Activated CD4-positive, alpha-beta T cell treated with anti-CD3 and anti-CD28 coated beads for 4 hours (primary cell): ENCODE data around the gene NPAS3.

Experiments
- DNase-seq, 2 donors: peaks; one replicate each; pipeline ENCODE4 v3.0.0-alpha.2; 2020

The NPAS3 gene

GRCh38 chr14:33668066-33668465 is 729.4 kb downstream of the NPAS3 start:
- no peak for DNase-seq

- no peak for DNase-seq
Observed at GRCh38 chr14:33669111-33669510, 730.4 kb downstream of the NPAS3 start.

- DNase-seq, result no peak
Observed at GRCh38 chr14:33670235-33670634, 731.6 kb downstream of the NPAS3 start.

DNA sequence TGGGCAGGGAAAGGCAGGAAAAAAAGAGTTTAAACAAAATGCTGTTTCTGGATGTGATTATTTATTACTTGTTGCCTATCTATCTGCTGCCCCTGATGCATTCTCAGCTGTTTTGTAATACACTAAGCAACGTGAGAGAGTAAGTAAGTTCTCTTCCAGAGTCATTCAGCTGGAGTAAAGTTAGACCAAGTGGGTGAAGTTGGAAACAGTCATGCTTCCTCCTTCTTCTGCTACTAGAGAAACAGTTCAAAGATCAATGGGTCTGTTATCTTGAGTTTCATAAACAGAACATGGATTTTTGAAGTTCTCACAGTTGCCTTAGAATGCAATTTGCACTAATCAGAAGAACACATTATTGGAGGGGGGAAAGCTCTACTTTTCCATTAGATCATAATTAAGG is 732.9 kb downstream of the NPAS3 start:
- no peak for DNase-seq

GRCh38 chr14:33674927-33675326 is 736.2 kb downstream of the NPAS3 start:
- no peak for DNase-seq

DNA sequence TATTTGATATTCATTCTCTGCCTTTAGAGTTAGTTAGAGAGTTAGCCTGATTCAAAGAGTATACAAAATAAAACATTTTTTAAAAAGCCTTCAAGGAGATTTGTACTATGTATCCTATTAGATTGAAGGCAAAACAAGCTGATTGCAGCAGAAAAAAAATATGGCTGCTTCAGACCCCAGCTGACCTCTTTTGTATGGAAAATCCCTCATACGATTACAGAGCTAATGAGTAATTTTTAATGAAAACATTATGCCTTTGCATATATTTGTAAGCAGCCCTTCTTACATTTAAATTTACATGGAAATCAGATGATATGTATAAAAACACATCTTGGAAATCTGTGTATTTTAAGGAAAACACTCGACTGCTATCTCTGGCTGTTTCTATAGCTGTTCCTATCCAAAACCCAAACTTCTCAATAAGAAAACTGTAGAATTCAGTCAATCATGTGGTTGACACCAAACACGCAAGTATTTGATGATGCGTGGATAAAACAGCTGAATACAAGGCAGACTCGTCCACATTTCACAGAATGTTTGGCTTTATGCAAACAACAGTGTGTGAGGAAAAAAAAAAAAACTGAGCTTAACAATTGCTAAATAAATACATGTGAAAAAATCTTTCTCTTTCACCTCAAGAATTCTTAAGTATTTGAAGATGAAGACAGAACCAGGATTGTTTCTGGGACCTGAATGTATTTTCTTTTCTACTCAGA is 736.9 kb downstream of the NPAS3 start:
- no peak for DNase-seq

GRCh38 chr14:33676135-33676566 is 737.5 kb downstream of the NPAS3 start:
- DNase-seq, result no peak

GRCh38 chr14:33676891-33677290 is 738.2 kb downstream of the NPAS3 start:
- no peak for DNase-seq

- DNase-seq, result no peak
Observed at GRCh38 chr14:33678005-33678404, 739.3 kb downstream of the NPAS3 start.

DNA sequence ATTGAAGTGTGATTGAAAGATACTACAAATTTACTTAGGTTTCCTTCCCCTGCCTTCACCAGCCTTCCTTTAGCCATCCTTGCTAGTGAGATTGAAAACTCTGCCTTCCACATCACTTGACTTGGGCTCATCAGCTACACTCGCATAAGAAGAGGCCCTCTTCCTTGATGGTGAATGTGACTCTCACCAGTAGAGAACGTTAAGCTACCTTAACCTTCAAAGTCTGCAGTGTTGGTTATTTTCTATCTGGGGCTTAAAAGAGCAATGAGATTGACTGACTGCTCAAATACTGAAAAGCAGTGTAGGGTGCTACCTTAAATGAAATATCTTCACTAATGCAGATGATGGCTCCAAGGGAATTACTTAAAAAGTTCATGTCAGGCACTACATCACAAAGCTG is 740.3 kb downstream of the NPAS3 start:
- no peak for DNase-seq

GRCh38 chr14:33679461-33680225 is 741.0 kb downstream of the NPAS3 start:
- no peak for DNase-seq

GRCh38 chr14:33680873-33681272 is 742.2 kb downstream of the NPAS3 start:
- no peak for DNase-seq

DNA sequence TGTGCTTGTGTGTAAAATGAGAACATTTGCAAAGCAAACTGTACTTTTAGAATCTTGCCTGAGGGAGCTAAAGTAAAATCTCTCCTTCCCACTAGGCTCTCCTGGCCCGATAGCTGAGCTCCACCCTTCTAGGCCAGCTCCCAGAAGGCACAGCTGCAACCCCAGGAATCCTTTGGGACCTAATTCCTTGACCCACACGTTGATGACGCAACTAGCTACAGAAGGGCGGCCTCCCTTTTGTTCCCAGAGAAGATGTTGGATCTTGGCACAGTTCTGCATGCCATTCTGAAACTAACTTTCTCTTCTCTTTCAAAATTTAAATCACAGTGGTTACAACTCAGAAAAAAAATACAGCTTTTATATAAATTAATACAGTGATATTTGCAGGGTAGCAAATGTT is 744.1 kb downstream of the NPAS3 start:
- no peak for DNase-seq

DNA sequence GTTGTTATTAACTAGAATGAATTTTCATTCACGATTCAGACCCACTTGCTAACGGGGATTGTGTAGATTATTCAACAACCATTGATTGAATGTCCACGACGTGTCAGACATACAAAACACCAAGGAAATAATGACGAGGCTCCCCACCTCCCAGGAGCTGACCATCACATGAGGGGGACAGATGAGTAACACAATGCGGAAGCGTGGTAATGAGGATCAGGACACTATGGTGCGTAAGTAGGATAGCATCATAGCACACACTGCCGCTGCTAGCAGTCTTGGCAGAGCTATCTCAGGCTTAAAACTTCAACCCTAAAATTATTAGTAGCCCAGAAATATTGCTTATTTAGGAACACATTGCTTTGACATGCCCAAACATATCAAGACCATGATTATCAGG is 746.3 kb downstream of the NPAS3 start:
- no peak for DNase-seq

GRCh38 chr14:33685698-33686097 is 747.0 kb downstream of the NPAS3 start:
- no peak for DNase-seq

- no peak for DNase-seq
Observed at GRCh38 chr14:33686218-33686617, 747.5 kb downstream of the NPAS3 start.

DNA sequence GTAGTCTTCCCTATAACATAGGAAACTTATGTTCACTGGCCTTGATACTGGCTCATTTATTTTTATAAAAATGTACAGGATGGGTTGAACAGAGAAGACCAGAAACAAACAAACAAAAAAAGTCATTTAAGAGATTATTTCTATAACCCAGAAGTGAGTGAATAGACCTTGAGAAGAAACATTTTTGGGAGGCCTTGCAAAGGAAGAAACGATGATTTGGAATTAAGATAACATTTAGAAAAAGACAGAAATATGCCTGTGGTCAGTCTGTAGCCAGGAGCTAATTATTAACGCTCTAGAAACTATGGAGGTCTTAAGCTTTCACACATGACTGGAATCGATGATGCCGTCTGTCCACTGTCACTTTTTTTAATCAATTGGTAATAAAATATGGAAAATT is 748.2 kb downstream of the NPAS3 start:
- no peak for DNase-seq

GRCh38 chr14:33689680-33690079 is 751.0 kb downstream of the NPAS3 start:
- DNase-seq, result no peak

DNA sequence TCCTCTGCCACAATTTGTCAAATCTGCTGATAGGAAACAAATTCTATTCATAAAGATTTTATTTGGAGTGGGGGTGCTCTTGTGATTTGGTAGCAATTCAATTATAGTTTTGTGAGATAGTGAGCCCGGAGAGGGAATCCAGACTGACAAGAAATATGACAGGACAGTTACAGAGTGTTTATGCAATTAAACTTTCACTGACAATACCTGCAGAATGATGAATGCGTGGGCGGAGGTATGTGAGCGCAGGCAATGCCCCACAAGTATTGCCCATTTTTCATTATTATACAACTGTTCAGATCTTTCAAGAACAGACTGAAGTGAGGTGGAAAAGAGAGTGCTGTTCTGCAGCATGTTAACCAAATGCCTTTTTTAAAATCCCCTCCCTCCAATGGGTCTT is 753.2 kb downstream of the NPAS3 start:
- no peak for DNase-seq

GRCh38 chr14:33692762-33693161 is 754.1 kb downstream of the NPAS3 start:
- DNase-seq, result no peak

- DNase-seq, result no peak
Observed at GRCh38 chr14:33693237-33693636, 754.6 kb downstream of the NPAS3 start.

GRCh38 chr14:33696165-33696564 is 757.5 kb downstream of the NPAS3 start:
- no peak for DNase-seq

GRCh38 chr14:33699300-33699983 is 760.8 kb downstream of the NPAS3 start:
- no peak for DNase-seq

GRCh38 chr14:33700052-33700451 is 761.4 kb downstream of the NPAS3 start:
- DNase-seq, result no peak
